ENCODE measurements around the gene SELENOO. TPM values are rescaled to one million over a fixed set of nuclear protein-coding genes. Genes with fewer than 3 reads are reported as not detected.

SELENOO gene
- total RNA-seq, 2 experiments from 2014 or later: 30.0 to 35.6 TPM

- Mint-ChIP-seq H3K36me3 (peaks cover 9% of the 10 kb centered on the region), H3K4me3 (no peak overlapping the region), H3K4me1 (no peaks in the 10 kb centered on the region), H3K27ac (no peak overlapping the region), H3K27me3 (no peaks in the 10 kb centered on the region), H3K9me3 (ENCODE audit: low read depth) (no peaks in the 10 kb centered on the region)
- DNase-seq (no peak), ATAC-seq (no peak)
- CTCF ChIA-PET: no interaction called here
Measured at GRCh38 chr22:50226063-50226874, 25.5 kb downstream of the SELENOO start.

- H3K9me3 Mint-ChIP-seq (ENCODE audit: low read depth): no peaks in the 10 kb centered on the region
- no peak for DNase-seq
- CTCF ChIA-PET: no interaction called here
- no peak for ATAC-seq
- H3K27ac Mint-ChIP-seq: no peak overlapping the region
- H3K4me3 Mint-ChIP-seq: no peak overlapping the region
- H3K36me3 Mint-ChIP-seq: peaks cover 9% of the 10 kb centered on the region
- H3K4me1 Mint-ChIP-seq: no peaks in the 10 kb centered on the region
- no peaks in the 10 kb centered on the region for H3K27me3 Mint-ChIP-seq
Measured at GRCh38 chr22:50226875-50227165, 26.0 kb downstream of the SELENOO start.

GRCh38 chr22:50227579-50228215, 26.9 kb downstream of the SELENOO start:
- H3K27me3 Mint-ChIP-seq: no peaks in the 10 kb centered on the region
- H3K27ac Mint-ChIP-seq: no peak overlapping the region
- ATAC-seq: no peak
- H3K36me3 Mint-ChIP-seq: peaks cover 6% of the 10 kb centered on the region
- DNase-seq: no peak
- no peaks in the 10 kb centered on the region for H3K9me3 Mint-ChIP-seq (ENCODE audit: low read depth)
- no peaks in the 10 kb centered on the region for H3K4me1 Mint-ChIP-seq
- H3K4me3 Mint-ChIP-seq: no peak overlapping the region
- CTCF ChIA-PET: no interaction called here

- no peak for ATAC-seq
- CTCF ChIA-PET: no interaction called here
- H3K36me3 Mint-ChIP-seq: peaks cover 7% of the 10 kb centered on the region
Measured at GRCh38 chr22:50228366-50228765, 27.6 kb downstream of the SELENOO start.

GRCh38 chr22:50229370-50229769, 28.6 kb downstream of the SELENOO start:
- Mint-ChIP-seq H3K4me3 (no peak overlapping the region), H3K36me3 (peaks cover 9% of the 10 kb centered on the region), H3K27me3 (no peaks in the 10 kb centered on the region), H3K4me1 (no peaks in the 10 kb centered on the region), H3K9me3 (ENCODE audit: low read depth) (no peaks in the 10 kb centered on the region), H3K27ac (no peak overlapping the region)
- CTCF ChIA-PET: no interaction called here
- ATAC-seq: no peak
- DNase-seq: no peak

More at GRCh38 chr22:50228366-50228765, 27.6 kb downstream of the SELENOO start:
- no peaks in the 10 kb centered on the region for H3K4me1 Mint-ChIP-seq
- H3K27me3 Mint-ChIP-seq: no peaks in the 10 kb centered on the region
- DNase-seq: no peak
- H3K27ac Mint-ChIP-seq: no peak overlapping the region
- H3K9me3 Mint-ChIP-seq (ENCODE audit: low read depth): no peaks in the 10 kb centered on the region
- H3K4me3 Mint-ChIP-seq: no peak overlapping the region

- no peak for DNase-seq
- peaks cover 3% of the 10 kb centered on the region for H3K9me3 Mint-ChIP-seq (ENCODE audit: low read depth)
- no peak for ATAC-seq
- H3K4me1 Mint-ChIP-seq: peaks cover 9% of the 10 kb centered on the region
- no peaks in the 10 kb centered on the region for H3K27me3 Mint-ChIP-seq
- CTCF ChIA-PET: interaction anchor here (0.8 to 2.6 kb wide), 2 partner anchors 9 to 20 kb away, joined by 3 to 11 read pairs; no protein-coding TSS in a partner anchor
- H3K27ac Mint-ChIP-seq: no peak overlapping the region
- H3K4me3 Mint-ChIP-seq: no peak overlapping the region
- peaks cover 17% of the 10 kb centered on the region for H3K36me3 Mint-ChIP-seq
Measured at GRCh38 chr22:50232481-50233151, 31.8 kb downstream of the SELENOO start.

GRCh38 chr22:50233223-50233622, 32.4 kb downstream of the SELENOO start:
- H3K27ac Mint-ChIP-seq: peak overlapping the region; percentile 24
- ATAC-seq (no peak), DNase-seq (no peak)
- CTCF ChIA-PET: interaction anchor here (0.8 to 2.6 kb wide), 2 partner anchors 8 to 20 kb away, joined by 3 to 11 read pairs; no protein-coding TSS in a partner anchor
- peaks cover 9% of the 10 kb centered on the region for H3K4me1 Mint-ChIP-seq
- no peaks in the 10 kb centered on the region for H3K27me3 Mint-ChIP-seq
- H3K9me3 Mint-ChIP-seq (ENCODE audit: low read depth): peaks cover 3% of the 10 kb centered on the region
- H3K4me3 Mint-ChIP-seq: no peak overlapping the region
- H3K36me3 Mint-ChIP-seq: peaks cover 20% of the 10 kb centered on the region

- Mint-ChIP-seq H3K36me3 (peaks cover 24% of the 10 kb centered on the region), H3K27ac (no peak overlapping the region), H3K27me3 (no peaks in the 10 kb centered on the region), H3K9me3 (ENCODE audit: low read depth) (peaks cover 3% of the 10 kb centered on the region), H3K4me1 (peaks cover 21% of the 10 kb centered on the region), H3K4me3 (no peak overlapping the region)
- ATAC-seq (no peak), DNase-seq (no peak)
- CTCF ChIA-PET: interaction anchor here (0.6 to 3.5 kb wide), 7 partner anchors 14 to 148 kb away, joined by 3 to 13 read pairs (median 4); partner anchors contain the start of gene HDAC10
Measured at GRCh38 chr22:50236731-50237409, 36.1 kb downstream of the SELENOO start.

GRCh38 chr22:50238755-50239154, 37.9 kb downstream of the SELENOO start:
- H3K9me3 Mint-ChIP-seq (ENCODE audit: low read depth): peaks cover 3% of the 10 kb centered on the region
- no peaks in the 10 kb centered on the region for H3K27me3 Mint-ChIP-seq
- CTCF ChIA-PET: interaction anchor here (1.5 to 3.5 kb wide), 3 partner anchors 13 to 90 kb away, joined by 3 to 13 read pairs (median 5); partner anchors contain the start of gene HDAC10
- H3K36me3 Mint-ChIP-seq: peaks cover 22% of the 10 kb centered on the region
- H3K4me1 Mint-ChIP-seq: peaks cover 35% of the 10 kb centered on the region
- no peak for ATAC-seq
- DNase-seq: no peak
- no peak overlapping the region for H3K27ac Mint-ChIP-seq
- H3K4me3 Mint-ChIP-seq: no peak overlapping the region

- ATAC-seq (no peak), DNase-seq (no peak)
- Mint-ChIP-seq H3K4me1 (peaks cover 41% of the 10 kb centered on the region), H3K4me3 (peak overlapping the region; percentile 90), H3K36me3 (peaks cover 14% of the 10 kb centered on the region), H3K27me3 (no peaks in the 10 kb centered on the region), H3K27ac (peak overlapping the region; percentile 99), H3K9me3 (ENCODE audit: low read depth) (no peaks in the 10 kb centered on the region)
- CTCF ChIA-PET: interaction anchor here (0.7 to 3.8 kb wide), 13 partner anchors 9 to 449 kb away, joined by 3 to 22 read pairs (median 4); partner anchors contain the start of gene HDAC10
Measured at GRCh38 chr22:50242406-50242949, 41.7 kb downstream of the SELENOO start.

GRCh38 chr22:50243685-50244419, 43.0 kb downstream of the SELENOO start:
- no peaks in the 10 kb centered on the region for H3K27me3 Mint-ChIP-seq
- H3K27ac Mint-ChIP-seq: peak overlapping the region; percentile 99
- peaks cover 47% of the 10 kb centered on the region for H3K4me1 Mint-ChIP-seq
- H3K36me3 Mint-ChIP-seq: peaks cover 14% of the 10 kb centered on the region
- peak overlapping the region; percentile 90 for H3K4me3 Mint-ChIP-seq
- CTCF ChIA-PET: interaction anchor here (0.5 to 3.8 kb wide), 17 partner anchors 9 to 329 kb away, joined by 3 to 22 read pairs (median 3); partner anchors contain the start of genes DENND6B and SCO2
- ATAC-seq (no peak), DNase-seq (no peak)
- H3K9me3 Mint-ChIP-seq (ENCODE audit: low read depth): no peaks in the 10 kb centered on the region

Measured in activated CD8-positive, alpha-beta memory T cell treated with anti-CD3 and anti-CD28 coated beads, Interleukin-2, amount 10 ng/mL, durations not matched to agents 7 days and 5 days (primary cell).